GM12874 (cell line): ENCODE results near the gene HOXC4.

Source experiments
- CTCF ChIP-seq: IDR thresholded peaks from 2 replicates; pipeline ENCODE4 v1.5.1; 2011; ENCODE audit warnings: low read depth, mild to moderate bottlenecking, control low read depth, low read length, moderate library complexity; ENCODE audit not compliant: insufficient read depth

Gene HOXC4

GRCh38 chr12:54022960-54023884 lies 30.4 kb upstream of the HOXC4 start:
- no peak for TF ChIP-seq CTCF

- no peak for TF ChIP-seq CTCF
Measured at GRCh38 chr12:54024127-54024526, 29.5 kb upstream of the HOXC4 start.

DNA sequence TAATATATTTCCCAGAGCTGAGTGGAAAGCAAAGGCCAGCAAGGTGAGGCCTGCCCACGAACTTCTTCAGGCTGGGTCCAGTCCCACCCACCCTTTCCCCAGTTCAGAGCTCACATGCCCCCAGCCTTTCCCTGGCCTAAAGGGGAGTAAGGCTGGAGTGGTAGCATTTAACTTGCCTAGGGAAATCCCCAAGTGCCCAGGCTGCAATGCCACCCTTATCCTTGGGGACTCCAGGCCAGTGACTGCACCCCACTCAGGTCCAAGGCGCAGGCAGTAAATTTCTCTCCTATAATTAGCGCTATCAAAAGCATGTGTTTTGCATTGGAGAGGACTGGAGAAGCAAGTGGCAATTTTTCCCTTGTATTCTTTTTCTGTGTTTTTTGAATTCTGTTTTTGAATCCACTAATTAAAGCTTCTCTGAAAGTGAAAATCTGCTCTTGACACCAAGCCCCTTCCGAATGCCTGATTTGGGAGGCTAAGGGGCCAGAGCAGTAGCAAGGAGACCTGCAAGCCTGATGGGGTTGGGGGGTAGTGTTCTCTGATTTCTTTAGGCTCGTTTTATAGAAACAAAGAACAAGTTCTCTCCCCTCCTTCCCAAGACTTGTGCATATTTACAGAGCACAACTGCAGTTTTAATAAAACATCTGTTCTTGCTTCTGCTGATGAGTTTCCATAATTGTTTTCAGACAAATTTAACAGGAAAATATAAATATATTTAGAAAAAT lies 28.9 kb upstream of the HOXC4 start:
- TF ChIP-seq CTCF = no peak

DNA sequence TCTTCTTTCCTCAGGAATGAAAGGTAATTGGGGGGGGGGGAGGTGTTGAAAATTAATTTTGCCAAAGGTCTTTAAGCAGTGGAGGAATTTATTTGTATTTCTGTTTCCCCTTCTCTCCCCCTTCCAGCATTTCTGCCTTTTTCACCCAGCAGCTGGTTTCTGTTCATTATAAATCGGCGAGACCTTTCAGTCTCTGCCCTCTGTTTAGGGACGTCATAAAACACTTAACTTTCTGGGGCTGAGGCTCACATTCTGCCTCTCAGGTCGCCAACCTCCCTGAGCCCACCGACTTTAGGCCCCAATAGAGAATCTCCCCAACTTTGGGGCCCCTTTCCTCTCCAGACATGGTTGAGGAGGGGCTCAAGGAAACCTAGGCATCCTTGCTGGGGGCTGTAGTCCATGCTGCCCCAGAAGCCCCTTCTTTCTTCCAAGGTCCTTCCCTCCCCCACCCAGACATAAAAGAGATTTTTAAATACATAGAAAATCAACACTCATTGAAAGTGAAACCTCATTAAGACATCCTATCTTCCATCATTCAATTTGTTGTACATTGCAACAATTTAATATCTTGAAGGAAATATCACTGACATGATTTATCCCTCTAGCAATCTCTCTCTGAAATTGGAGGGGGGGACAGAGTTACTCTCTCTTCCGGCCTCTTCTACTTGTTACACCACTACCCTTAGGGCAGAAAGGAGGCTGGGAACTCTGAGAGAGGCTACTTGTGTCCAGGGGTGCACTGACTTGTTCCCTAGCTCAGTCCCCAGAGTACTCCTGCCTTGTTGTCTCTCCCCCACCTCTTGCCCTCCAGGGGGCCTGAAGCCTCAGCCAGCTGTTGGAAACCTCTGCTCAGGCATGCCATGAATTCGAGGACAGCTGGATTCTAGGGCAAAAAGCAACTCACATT lies 27.9 kb upstream of the HOXC4 start:
- no peak for TF ChIP-seq CTCF

- no peak for TF ChIP-seq CTCF
Measured at GRCh38 chr12:54026640-54027441, 26.8 kb upstream of the HOXC4 start.

GRCh38 chr12:54027442-54027786 lies 26.2 kb upstream of the HOXC4 start:
- TF ChIP-seq CTCF = no peak
